ENCODE results near the gene THUMPD2.

- no peak for TF ChIP-seq CTCF (IDR thresholded peaks at IDR 0.05)
- TF ChIP-seq ZFX (IDR thresholded peaks at IDR 0.05; ENCODE audit: borderline replicate concordance): no peak
Observed at GRCh38 chr2:39715095-39715494, 64.0 kb downstream of the THUMPD2 start.

All from 22Rv1 (cell line).